NCI-H2171 (cell line): Measurements from ENCODE around the gene UGT1A8.
"Not testable (repeated sequence)": the region's sequence is repeated elsewhere in the genome, so short reads cannot be mapped to it uniquely, and the experiment has no call there.

Experiments
- DNase-seq: peaks from one replicate; lab custom pipeline; 2025; lab: John Stamatoyannopoulos, UW

The UGT1A8 gene

DNA sequence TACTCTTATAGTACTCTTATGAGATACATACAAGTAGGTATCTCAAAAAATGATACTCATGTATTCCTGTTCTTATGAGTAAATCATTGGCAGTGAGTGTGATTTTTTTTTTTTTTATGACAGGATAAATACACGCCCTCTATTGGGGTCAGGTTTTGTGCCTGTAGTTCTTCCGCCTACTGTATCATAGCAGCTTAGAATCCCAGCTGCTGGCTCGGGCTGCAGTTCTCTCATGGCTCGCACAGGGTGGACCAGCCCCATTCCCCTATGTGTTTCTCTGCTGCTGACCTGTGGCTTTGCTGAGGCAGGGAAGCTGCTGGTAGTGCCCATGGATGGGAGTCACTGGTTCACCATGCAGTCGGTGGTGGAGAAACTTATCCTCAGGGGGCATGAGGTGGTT, at the start of gene UGT1A8:
Gene UGT1A8, plus strand, starts transcription at position 158 of the 400 bp plus-strand sequence. Its CDS starts 75 bp downstream, at position 233.
- not testable (repeated sequence) for DNase-seq

DNA sequence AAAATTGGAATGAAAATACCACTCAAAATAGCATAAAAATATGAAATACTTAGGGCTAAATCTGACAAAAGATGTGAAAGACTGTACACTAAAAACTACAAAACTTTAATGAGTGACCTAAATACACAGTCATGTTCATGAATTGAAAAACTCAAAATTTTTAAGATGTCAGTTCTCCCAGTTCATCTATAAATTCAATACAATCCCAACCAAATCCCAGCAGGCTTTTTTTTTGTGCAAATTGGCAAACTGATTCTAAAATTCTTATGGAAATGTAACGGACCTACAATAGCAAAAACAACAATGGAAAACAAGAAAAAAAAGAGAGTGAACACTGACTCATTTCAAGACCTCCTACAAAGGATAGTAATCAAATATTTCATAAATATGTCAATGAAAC, 46.4 kb upstream of the UGT1A8 start:
- no peak for DNase-seq

DNA sequence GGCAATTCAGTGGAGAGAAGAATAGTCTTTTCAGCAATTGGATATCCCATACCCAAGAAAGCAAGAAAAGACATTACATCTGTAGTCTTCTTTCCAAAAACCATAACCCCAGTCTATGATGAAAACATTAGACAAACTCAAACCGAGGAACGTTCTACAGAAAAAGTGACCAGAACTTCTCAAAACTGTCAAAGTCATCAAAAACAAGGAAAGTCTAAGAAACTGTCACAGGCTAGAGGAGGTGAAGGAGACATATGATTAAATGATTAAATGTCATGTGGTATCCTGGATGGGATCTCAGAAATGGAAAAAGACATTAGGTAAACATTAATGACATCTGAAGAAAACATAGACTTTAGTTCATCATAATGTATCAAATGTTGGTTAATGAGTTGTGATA, 46.0 kb upstream of the UGT1A8 start:
- DNase-seq: no peak

DNA sequence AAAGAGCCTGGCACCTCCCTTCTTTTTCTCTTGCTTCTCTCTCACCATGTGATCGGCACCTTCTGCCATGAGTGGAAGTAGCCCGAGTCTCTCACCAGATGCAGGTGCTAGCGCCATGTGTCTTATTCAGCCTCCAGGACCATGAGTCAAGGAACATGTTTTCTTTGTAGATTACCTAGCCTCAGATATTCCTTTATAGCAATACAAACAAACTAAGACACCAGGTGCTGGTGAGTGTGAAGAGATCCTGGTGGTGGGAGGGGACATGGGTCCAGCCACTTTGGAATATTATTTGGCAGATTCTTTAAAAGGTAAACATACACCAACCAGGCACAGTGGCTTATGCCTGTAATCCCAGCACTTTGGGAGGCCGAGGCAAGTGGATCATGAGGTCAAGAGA, 45.0 kb upstream of the UGT1A8 start:
- DNase-seq: no peak

DNA sequence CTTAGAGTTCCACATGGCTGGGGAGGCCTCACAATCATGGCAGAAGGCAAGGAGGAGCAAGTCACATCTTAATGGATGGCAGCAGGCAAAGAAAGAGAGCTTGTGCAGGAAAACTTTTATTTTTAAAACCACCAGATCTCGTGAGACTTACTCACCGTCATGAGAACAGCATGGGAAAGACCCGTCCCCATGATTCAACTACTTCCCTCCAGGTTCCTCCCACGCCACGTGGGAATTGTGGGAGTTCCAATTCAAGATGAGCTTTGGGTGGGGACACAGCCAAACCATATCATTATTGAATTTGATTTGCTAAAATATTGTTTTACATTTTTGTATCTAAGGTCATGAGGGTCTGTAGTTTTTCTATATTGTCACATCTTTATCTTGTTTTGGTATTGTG, 40.1 kb upstream of the UGT1A8 start:
- not testable (repeated sequence) for DNase-seq

DNA sequence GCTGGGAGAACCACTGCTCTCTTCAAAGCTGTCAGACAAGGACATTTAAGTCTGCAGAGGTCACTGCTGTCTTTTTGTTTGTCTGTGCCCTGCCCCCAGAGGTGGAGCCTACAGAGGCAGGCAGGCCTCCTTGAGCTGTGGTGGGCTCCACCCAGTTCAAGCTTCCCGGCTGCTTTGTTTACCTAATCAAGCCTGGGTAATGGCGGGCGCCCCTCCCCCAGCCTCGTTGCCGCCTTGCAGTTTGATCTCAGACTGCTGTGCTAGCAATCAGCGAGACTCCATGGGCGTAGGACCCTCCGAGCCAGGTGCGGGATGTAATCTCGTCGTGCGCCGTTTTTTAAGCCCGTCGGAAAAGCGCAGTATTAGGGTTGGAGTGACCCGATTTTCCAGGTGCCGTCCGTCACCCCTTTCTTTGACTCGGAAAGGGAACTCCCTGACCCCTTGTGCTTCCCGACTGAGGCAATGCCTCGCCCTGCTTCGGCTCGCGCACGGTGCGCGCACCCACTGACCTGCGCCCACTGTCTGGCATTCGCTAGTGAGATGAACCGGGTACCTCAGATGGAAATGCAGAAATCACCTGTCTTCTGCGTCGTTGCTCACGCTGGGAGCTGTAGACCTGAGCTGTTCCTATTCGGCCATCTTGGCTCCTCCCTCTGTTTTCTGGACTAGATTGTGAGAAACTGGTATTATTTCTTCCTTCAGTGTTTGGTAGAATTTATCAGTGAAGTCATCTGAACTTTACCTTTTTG, 34.0 kb upstream of the UGT1A8 start:
- DNase-seq: not testable (repeated sequence)

DNA sequence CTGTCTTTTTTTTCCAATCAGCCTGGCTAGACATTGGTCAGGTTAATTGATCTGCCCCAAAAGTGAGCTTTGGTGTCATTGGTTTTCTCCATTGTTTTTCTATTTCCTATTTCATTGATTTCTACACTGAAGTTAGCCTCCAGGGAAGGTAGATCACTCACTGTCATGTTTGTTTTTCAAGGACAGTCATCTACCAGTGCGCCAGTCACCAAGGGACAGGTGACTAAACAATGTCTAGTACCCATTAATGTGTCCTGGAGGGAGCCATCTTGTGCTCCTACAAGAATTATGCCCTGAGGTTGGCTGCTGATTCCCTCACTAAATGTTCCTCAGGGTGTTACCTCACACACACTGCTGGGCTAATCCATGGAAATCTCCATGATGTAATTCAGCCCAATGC, 33.2 kb upstream of the UGT1A8 start:
- DNase-seq: no peak

DNA sequence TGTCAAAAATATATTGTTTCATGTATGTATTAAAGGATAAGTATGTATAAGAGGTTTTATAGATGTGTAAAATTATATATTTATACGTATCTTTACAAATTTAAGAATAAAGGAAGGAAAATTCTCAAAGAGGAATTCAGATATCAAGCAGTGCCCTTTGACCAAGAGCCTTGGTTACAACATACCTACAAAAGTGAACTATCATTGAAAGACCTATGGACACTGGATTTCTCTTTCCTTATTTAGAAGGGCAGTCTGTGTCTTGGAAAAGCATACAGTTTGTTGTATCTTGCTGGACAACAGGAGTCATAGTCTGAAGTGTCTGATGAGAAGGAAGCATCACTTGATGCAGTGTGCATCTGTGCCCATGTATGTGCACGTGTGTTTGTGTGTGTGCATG, 29.0 kb upstream of the UGT1A8 start:
- no peak for DNase-seq

DNA sequence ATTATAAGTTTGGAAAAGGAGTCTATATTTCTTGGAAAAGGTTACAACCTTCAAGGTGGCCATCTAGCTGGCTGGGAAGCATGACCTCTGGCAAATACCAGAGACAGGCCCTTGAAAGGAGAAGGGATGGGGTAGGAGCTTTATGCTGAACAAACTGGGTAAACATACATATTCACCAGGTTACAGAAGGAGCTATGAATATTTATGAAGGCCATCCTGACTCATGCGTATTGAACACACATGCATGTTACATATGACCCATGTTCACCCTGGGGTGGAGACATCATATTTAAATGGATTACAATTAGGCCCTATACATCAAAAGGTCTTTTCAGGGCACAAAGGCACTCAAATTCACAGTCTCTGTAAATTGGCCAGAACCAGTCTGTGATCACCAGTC, 24.7 kb upstream of the UGT1A8 start:
- DNase-seq: not testable (repeated sequence)

DNA sequence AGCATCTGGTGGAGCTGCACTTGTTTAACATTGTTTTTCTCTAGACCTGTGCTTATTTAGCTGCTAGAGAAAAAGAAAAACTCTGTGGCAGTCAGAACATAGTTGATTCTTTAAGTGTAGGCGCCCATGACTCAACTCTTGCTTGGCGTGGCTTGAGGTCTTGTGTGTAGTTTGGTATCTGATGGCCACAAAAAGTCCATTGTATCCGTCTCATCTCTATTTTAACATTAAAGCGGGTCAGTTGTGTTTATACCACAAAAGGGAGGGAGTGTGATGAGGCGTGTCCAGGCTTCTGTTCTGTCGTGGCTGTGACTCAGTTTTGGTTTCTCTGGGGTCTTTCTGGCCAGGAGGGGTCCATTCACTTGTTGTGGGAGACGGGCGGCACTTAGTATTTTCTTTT, 24.2 kb upstream of the UGT1A8 start:
- no peak for DNase-seq

DNA sequence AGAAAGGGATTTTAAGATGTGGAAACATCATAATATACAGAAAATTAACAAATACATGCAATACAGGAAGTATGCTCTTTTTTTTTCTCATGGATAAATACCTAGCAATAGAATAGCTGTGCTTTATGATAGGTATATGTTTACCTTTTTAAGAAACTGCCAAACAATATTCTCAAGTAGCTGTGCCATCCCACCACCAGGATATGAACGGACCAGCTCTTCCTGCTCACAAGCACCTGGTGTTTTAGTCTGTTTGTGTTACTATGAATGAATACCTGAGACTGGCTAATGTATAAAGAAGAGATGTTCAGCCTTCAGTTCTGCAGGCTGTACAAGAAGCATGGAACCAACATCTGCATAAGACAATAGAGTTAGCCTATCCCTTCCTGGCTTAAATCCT, 19.9 kb upstream of the UGT1A8 start:
- no peak for DNase-seq

DNA sequence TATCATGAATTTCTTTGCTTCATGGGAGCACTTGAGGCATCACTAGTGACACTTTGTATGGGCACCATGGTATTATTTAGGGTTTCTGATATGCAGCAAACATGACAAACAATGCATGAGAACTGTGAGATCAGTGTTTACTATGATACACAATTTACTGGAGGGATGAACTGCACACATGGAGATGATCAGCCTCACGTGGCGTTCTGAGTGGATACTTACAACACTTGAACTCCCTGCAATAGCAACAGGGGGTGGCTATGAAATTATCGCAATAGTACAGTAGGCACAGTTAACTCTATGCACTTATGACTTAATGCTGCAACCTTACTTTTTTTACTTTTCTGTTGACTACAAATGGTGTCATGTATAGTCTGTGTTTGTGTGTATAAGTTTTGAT, 18.5 kb upstream of the UGT1A8 start:
- no peak for DNase-seq

DNA sequence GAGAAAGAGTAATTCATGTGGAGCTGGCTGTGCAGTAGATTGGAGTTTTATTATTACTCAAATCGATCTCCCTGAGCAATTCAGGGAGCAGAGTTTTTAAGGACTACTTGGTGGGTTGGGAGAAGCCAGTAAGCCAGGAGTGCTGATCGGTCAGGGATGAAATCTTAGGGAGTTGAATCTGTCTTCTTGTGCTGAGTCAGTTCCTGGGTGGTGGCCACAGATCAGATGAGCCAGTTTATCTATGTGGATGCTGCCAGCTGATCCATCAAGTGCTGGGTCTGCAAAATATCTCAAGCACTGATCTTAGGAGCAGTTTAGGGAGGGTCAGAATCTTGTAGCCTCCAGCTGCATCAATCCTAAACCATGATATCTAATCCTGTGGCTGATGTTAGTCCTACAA, 17.0 kb upstream of the UGT1A8 start:
- no peak for DNase-seq

DNA sequence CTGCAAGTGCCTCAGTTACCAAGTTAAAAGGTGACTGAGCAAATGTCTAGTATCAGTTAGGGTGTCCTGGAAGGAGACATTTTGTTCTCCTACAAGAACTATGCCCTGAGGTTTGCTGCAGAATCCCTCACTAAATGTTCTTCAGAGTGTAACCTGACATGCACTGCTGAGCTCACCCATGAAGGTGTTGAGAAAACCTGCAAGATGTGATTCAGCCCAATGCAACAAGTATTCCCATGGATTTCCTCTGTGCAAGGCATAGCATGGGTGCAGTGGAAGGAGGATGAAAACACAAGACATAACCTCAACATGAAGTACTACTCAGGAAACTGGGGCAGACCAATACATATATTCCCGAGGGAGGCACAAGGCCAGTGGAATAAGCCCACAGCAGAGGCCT, 15.4 kb upstream of the UGT1A8 start:
- DNase-seq: no peak

DNA sequence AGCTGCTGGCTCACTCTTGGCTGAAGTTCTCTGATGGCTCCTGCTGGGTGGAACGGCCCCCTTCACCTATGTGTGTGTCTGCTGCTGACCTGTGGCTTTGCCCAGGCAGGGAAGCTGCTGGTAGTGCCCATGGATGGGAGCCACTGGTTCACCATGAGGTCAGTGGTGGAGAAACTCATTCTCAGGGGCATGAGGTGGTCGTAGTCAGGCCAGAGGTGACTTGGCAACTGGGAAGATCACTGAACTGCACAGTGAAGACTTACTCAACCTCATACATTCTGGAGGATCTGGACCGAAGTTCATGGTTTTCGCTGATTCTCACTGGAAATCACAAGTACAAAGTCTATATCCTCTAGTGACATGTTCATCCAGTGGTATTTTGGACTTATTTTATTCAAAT, 13.9 kb upstream of the UGT1A8 start:
- no peak for DNase-seq

DNA sequence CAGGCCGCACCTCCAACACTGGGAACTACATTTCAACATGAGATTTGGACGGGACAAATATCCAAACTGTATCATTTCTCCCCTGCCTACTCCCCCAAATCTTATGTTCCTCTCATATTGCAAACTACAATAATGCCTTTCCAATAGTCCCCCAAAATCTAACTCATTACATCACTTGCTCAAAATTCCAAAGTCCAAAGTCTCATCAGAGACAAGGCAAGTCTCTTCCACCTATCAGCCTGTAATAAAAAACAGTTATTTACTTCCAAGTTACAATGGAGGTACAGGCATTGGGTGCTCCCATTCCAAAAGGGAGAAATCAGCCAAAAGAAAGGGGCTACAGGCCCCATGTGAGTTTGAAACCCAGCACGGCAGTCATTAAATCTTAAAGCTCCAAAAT, 12.6 kb upstream of the UGT1A8 start:
- DNase-seq: no peak

DNA sequence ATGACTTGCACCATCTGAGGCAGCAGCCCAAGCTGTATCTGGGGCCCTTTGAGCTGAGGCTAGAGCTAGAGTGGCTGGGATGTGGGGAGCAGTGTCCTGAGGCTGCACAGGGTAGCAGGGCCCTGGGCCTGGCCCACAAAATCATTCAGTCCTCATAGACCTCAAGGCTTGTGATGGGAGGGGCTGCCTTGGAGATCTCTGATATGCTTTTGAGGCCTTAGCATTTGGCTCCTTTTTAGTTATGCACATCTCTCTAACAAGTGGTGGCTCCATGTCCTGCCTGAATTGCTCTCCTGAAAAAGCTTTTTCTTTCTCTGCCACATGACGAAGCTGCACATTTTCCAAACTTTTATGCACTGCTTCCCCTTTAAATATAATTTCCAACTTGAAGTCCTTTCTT, 11.8 kb upstream of the UGT1A8 start:
- no peak for DNase-seq

DNA sequence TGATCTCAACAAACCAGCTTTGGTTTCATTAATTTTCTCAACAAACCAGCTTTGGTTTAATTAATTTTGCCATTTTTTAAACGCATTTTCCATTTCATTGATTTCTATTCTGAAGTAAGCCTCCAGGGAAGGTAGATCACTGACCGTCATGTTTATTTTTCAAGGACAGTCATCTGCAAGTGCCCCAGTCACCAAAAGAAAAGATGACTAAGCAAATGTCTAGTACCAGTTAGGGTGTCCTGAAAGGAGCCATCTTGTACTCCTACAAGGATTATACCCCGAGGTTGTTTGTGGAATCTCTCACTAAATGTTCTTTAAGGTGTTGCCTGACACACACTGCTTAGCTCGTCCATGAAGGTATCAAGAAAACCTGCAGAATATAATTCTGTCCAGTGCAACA, 6.1 kb upstream of the UGT1A8 start:
- DNase-seq: no peak

DNA sequence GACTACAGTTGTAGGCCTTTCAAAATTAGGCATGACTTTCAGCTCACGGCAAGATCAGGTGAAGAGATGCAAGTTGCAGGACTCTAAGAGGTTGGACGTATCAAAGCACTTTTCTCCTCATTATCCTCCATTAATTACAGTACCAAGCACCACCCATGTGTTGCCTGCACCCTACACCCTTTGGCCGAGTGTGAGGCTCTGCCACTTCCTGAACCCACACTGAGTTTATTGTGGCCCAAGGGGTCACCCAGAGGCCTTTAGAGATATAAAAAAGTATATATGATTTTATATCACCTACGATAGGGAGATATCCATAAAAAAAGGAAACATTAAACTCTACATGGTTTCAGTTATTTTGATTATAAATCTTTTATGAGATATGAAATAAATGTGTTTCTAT, 2.8 kb downstream of the UGT1A8 start:
- DNase-seq: no peak

DNA sequence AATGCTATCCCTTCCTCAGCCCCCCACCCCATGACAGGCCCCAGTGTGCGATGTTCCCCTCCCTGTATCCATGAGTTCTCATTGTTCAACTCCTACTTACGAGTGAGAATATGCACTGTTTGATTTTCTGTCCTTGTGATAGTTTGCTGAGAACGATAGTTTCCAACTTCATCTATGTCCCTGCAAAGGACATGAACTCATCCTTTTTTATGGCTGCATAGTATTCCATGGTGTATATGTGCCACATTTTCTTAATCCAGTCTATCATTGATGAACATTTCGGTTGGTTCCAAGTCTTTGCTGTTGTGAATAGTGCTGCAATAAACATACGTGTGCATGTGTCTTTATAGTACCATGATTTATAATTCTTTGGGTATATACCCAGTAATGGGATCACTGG, 4.4 kb downstream of the UGT1A8 start:
- not testable (repeated sequence) for DNase-seq

DNA sequence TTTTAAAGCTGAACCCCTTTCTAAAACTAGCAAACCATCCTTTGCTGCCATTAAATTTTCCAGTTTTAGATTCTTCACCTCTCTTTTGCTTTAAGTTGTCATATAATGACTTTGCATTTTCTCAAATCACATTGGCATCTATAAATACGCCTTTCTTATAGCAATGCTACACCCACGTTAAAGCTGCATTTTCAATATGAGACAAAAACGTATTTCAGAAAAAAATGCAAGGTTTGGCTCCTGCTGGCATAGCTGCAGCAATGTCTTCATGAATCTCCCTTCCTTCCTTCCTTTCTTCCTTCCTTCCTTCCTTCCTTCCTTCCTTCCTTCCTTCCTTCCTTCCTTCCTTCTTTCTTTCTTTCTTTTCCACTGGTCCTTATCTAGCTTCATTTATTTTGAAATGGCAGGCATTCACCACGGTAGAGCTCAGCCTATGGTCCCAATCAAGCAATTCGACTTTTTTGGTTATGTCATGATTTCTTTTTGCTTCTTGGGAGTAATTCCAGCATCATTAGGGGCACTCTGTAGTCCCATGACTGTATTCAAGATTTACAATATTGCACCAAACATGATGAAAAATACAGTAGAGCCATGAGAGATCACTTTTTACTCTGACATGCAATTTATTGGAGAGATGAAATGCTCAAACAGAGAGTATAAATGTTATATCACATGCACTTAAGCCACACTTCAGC, 10.0 kb downstream of the UGT1A8 start:
- no peak for DNase-seq

DNA sequence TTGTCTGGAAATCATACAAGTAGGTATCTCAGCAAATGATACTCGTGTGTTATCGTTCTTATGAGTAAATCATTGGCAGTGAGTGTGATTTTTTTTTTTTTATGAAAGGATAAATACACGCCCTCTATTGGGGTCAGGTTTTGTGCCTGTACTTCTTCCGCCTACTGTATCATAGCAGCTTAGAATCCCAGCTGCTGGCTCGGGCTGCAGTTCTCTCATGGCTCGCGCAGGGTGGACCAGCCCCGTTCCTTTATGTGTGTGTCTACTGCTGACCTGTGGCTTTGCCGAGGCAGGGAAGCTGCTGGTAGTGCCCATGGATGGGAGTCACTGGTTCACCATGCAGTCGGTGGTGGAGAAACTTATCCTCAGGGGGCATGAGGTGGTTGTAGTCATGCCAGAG, 18.9 kb downstream of the UGT1A8 start, which contains the start of gene UGT1A10:
Gene UGT1A10, plus strand, starts transcription at position 143 of the 400 bp plus-strand sequence. Its CDS starts 75 bp downstream, at position 218.
- not testable (repeated sequence) for DNase-seq

DNA sequence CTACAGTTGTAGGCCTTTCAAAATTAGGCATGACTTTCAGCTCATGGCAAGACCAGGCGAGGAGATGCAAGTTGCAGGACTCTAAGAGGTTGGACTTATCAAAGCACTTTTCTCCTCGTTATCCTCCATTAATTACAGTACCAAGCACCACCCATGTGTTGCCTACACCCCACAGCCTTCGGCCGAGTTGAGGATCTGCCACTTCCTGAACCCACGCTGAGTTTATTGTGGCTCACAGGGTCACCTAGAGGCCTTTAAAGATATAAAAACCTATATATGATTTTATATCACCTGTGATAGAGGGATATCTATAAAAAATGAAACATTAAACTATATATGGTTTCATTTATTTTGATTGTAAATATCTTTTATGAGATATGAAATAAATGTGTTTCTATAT, 21.4 kb downstream of the UGT1A8 start:
- DNase-seq: no peak

DNA sequence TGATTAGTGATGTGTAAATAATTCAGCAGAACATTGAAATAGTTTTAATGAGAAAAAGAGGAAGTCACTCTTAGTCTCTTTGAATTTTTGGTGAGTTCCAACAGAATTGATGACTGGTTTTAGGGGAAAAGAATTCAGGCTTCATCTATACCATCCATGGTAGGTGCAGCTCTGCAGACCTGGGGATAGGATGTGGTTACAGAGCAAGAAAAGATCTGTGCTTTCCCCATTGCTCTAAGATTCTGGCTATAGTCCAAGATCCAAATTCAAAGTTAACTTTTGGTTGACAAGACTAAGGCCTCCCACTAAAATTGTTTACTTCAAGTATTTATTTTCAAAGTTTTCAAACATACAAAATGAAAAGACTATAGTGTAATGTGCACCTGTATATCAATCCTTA, 22.4 kb downstream of the UGT1A8 start:
- no peak for DNase-seq
